CD14-positive monocyte (primary cell): ENCODE data around the gene RNF175. TPM values are rescaled to one million over a fixed set of nuclear protein-coding genes. Genes with fewer than 3 reads are reported as not detected.

Source experiments
- DNase-seq, 3 donors: peaks; one replicate each; pipeline ENCODE4 v3.0.0-alpha.2; 2011 to 2022
- H2AFZ ChIP-seq: 2 replicates; pipeline ENCODE4 v1.6.0; 2012; ENCODE audit warnings: mild to moderate bottlenecking, low read depth, low read length, inconsistent platforms; ENCODE audit not compliant: insufficient read depth, poor library complexity, severe bottlenecking
- H3K27ac ChIP-seq, 2 donors: 1 replicate in 1 of 2; 2 replicates in 1 of 2; pipeline ENCODE4 v1.5.1; 2012 to 2013; ENCODE audit warnings: low read length in 2 of 2, control low read depth in 1 of 2, inconsistent platforms in 1 of 2, low read depth in 1 of 2, mild to moderate bottlenecking in 1 of 2
- H3K27me3 ChIP-seq, 2 donors: one replicate each; pipeline versions ENCODE4 v1.6.0 to v1.6.1; 2011 to 2013; ENCODE audit warnings: low read length in 2 of 2; ENCODE audit not compliant: control insufficient read depth in 2 of 2, insufficient read depth in 2 of 2
- H3K36me3 ChIP-seq, 2 donors: replicated peaks in 1 of 2; 1 replicate in 1 of 2; 2 replicates in 1 of 2; pipeline versions ENCODE4 v1.5.1 to v1.6.1; 2012 to 2013; ENCODE audit warnings: low read length in 2 of 2, control low read depth in 1 of 2, inconsistent platforms in 1 of 2, mild to moderate bottlenecking in 1 of 2; ENCODE audit not compliant: insufficient read depth in 2 of 2, control insufficient read depth in 1 of 2
- H3K4me1 ChIP-seq, 2 donors: 1 replicate in 1 of 2; 2 replicates in 1 of 2; pipeline versions ENCODE4 v1.5.1 to v1.6.1; 2012 to 2013; ENCODE audit warnings: low read length in 2 of 2, control low read depth in 1 of 2, inconsistent platforms in 1 of 2, mild to moderate bottlenecking in 1 of 2, moderate library complexity in 1 of 2; ENCODE audit not compliant: insufficient read depth in 2 of 2, control insufficient read depth in 1 of 2
- H3K4me2 ChIP-seq: replicated peaks from 2 replicates; pipeline ENCODE3; 2012; ENCODE audit warnings: low read length, moderate library complexity, mild to moderate bottlenecking; ENCODE audit not compliant: poor library complexity, severe bottlenecking; ENCODE audit errors: extremely low read depth
- H3K4me3 ChIP-seq, 3 experiments: fragments of 200-600 bp in 1 of 3; sonication (generic) in 1 of 3; replicated peaks in 1 of 3; 1 replicate in 2 of 3; 2 replicates in 1 of 3; pipeline ENCODE4 v1.5.1; 2011 to 2013; ENCODE audit warnings: low read length in 3 of 3, mild to moderate bottlenecking in 3 of 3, control low read depth in 2 of 3, low read depth in 2 of 3, inconsistent platforms in 1 of 3, moderate library complexity in 1 of 3
- H3K79me2 ChIP-seq: 2 replicates; pipeline ENCODE4 v1.6.0; 2012; ENCODE audit warnings: mild to moderate bottlenecking, control low read depth, inconsistent platforms, low read length, moderate library complexity; ENCODE audit not compliant: insufficient read depth
- H3K9ac ChIP-seq: 2 replicates; pipeline ENCODE4 v1.6.0; 2017; ENCODE audit warnings: low read length, mild to moderate bottlenecking; ENCODE audit not compliant: insufficient read depth, poor library complexity, severe bottlenecking
- H3K9me3 ChIP-seq, 2 donors: replicated peaks in 1 of 2; 1 replicate in 1 of 2; 2 replicates in 1 of 2; pipeline versions ENCODE4 v1.5.1 to v1.6.1; 2012 to 2013; ENCODE audit warnings: low read length in 2 of 2, control low read depth in 1 of 2; ENCODE audit not compliant: control insufficient read depth in 1 of 2, insufficient read depth in 1 of 2
- H4K20me1 ChIP-seq: 2 replicates; pipeline ENCODE4 v1.6.0; 2012; ENCODE audit warnings: mild to moderate bottlenecking, low read length, control low read depth, moderate library complexity; ENCODE audit not compliant: insufficient read depth
- H3K27ac Mint-ChIP-seq, 7 donors: one replicate each; pipeline ENCODE4 v1.8.0; 2020; ENCODE audit warnings: mild to moderate bottlenecking in 7 of 7, mixed read lengths in 7 of 7, moderate library complexity in 6 of 7, inconsistent platforms in 2 of 7
- H3K27me3 Mint-ChIP-seq, 3 donors: one replicate each; pipeline ENCODE4 v1.8.0; 2021 to 2022; ENCODE audit warnings: low read depth in 3 of 3, mild to moderate bottlenecking in 3 of 3, mixed read lengths in 3 of 3, moderate library complexity in 3 of 3, inconsistent platforms in 1 of 3
- H3K36me3 Mint-ChIP-seq, 2 donors: one replicate each; pipeline ENCODE4 v1.8.0; 2020; ENCODE audit warnings: mixed read lengths in 2 of 2, inconsistent platforms in 1 of 2, mild to moderate bottlenecking in 1 of 2
- H3K4me1 Mint-ChIP-seq: one replicate; pipeline ENCODE4 v1.8.0; 2020; ENCODE audit warnings: mild to moderate bottlenecking, mixed read lengths
- H3K4me3 Mint-ChIP-seq, 2 donors: one replicate each; pipeline ENCODE4 v1.8.0; 2020; ENCODE audit warnings: mild to moderate bottlenecking in 2 of 2, mixed read lengths in 2 of 2, moderate library complexity in 1 of 2
- H3K9me3 Mint-ChIP-seq, 7 donors: one replicate each; pipeline ENCODE4 v1.8.0; 2020 to 2022; ENCODE audit warnings: mixed read lengths in 7 of 7, mild to moderate bottlenecking in 6 of 7, moderate library complexity in 6 of 7, inconsistent platforms in 2 of 7
- WGBS: methylation state at CpG from one replicate; pipeline ENCODE4 v1.1.5; 2013; ENCODE audit warnings: missing lambda C conversion rate; ENCODE audit not compliant: insufficient coverage; 5-methylcytosine and 5-hydroxymethylcytosine counted together
- intact Hi-C, 2 donors: fragments of 100-400 bp; cut with micrococcal nuclease; formaldehyde crosslinking; loops; one replicate each; pipeline versions ENCODE4 v1.15.0 to v1.15.1; 2023
- polyA plus RNA-seq, 3 donors: library from polyadenylated mRNA; depleted of rRNA in 1 of 3; unstranded in 2 of 3; stranded (reverse) in 1 of 3; fragments of 300-500 nt in 2 of 3; fragments of >200 nt in 1 of 3; fragmentation: Illumina TruSeq in 2 of 3; gene quantifications; 1 replicate in 2 of 3; 2 replicates in 1 of 3; pipeline ENCODE4 v1.2.3, GENCODE V29; 2012 to 2021
- TF ChIP-seq, protein P1 (sequence below): fragments of 200-600 bp; IDR thresholded peaks from one replicate; pipeline ENCODE4 v1.8.0; 2022; ENCODE audit warnings: antibody characterized with exemption, mild to moderate bottlenecking

RNF175 gene
- polyA plus RNA-seq, 3 donors, result 0.36 to 0.91 (median 0.55) TPM

DNA sequence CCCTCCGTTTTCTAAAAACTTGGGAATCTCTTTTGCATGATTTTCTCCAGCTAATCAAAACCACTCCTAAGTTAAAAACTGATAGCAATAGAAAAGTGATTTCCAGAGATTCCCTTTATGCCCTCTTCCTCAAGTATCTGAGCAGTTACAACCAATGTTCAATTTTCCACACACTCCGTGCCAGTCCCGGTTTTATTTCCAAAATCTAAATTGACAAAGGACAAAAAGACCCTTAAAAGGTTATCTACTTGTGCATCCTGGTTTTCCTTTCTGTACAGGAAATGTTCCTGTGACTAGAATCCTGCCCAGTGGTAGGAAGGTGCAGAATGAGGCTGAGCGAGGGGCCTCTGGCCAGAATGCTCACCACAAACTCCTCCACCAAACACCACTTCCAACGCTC is 27.8 kb upstream of the RNF175 start:
- Histone ChIP-seq H3K36me3 (no peaks in the 10 kb centered on the region), H2AFZ (no peak overlapping the region), H3K4me1 (peaks cover 24 to 42% of the 10 kb centered on the region in 2 donors), H3K79me2 (no peaks in the 10 kb centered on the region), H3K9me3 (peaks cover 0 to 48% of the 10 kb centered on the region in 2 donors), H4K20me1 (no peaks in the 10 kb centered on the region), H3K27me3 (peaks cover 88 to 99% of the 10 kb centered on the region in 2 donors), H3K4me2 (no peak overlapping the region), H3K9ac (no peak overlapping the region), H3K27ac (no peak overlapping the region), H3K4me3 (no peak overlapping the region)
- WGBS, result 0% methylated on average over 1 of the region's 5 CpGs
- Mint-ChIP-seq H3K9me3 (peaks cover 0 to 29% (median 20%) of the 10 kb centered on the region in 7 donors), H3K27ac (peak overlapping the region in 2 of 7 donors; percentile 35 to 79), H3K27me3 (peaks cover 86 to 97% (median 94%) of the 10 kb centered on the region in 3 donors), H3K4me1 (peaks cover 46% of the 10 kb centered on the region), H3K4me3 (peak overlapping the region in 1 of 2 donors; percentile 85), H3K36me3 (peaks cover 4 to 9% of the 10 kb centered on the region in 2 donors)
- intact Hi-C loops, result no loop called here
- DNase-seq, result no peak
- TF ChIP-seq, protein P1, sequence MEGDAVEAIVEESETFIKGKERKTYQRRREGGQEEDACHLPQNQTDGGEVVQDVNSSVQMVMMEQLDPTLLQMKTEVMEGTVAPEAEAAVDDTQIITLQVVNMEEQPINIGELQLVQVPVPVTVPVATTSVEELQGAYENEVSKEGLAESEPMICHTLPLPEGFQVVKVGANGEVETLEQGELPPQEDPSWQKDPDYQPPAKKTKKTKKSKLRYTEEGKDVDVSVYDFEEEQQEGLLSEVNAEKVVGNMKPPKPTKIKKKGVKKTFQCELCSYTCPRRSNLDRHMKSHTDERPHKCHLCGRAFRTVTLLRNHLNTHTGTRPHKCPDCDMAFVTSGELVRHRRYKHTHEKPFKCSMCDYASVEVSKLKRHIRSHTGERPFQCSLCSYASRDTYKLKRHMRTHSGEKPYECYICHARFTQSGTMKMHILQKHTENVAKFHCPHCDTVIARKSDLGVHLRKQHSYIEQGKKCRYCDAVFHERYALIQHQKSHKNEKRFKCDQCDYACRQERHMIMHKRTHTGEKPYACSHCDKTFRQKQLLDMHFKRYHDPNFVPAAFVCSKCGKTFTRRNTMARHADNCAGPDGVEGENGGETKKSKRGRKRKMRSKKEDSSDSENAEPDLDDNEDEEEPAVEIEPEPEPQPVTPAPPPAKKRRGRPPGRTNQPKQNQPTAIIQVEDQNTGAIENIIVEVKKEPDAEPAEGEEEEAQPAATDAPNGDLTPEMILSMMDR, result no peak

DNA sequence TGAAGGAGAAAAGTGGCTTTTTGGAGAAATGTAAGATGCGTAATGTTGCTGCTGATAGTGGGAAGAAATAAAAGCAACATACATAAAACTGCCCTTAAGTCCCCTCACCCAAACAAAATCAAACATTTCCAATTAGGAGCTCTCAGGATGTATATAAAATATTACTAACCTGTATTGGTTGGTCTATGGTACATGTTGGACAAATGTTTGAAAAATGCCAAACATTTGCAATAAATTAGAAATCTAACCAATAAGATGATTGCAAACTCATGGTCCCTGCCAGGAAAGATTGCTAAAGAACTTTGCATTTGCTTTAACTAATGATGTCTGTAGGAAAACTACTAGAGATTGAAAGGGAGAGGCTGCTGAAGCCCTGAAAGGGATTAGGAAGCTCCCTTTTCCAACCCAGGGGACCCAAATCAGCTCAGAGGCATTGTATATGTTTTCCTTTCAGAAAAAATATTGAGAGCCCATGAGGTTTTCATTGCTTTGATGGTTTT is 27.3 kb upstream of the RNF175 start:
- no peak overlapping the region for H3K9ac ChIP-seq
- Mint-ChIP-seq H3K27me3 (peaks cover 84 to 94% (median 90%) of the 10 kb centered on the region in 3 donors), H3K27ac (no peak overlapping the region), H3K9me3 (peaks cover 0 to 29% (median 17%) of the 10 kb centered on the region in 7 donors), H3K36me3 (peaks cover 4 to 9% of the 10 kb centered on the region in 2 donors), H3K4me3 (peak overlapping the region in 1 of 2 donors; percentile 67), H3K4me1 (peaks cover 42% of the 10 kb centered on the region)
- peaks cover 0 to 44% of the 10 kb centered on the region in 2 donors for H3K9me3 ChIP-seq
- DNase-seq, result no peak
- H4K20me1 ChIP-seq, result no peaks in the 10 kb centered on the region
- no peaks in the 10 kb centered on the region for H3K79me2 ChIP-seq
- H3K36me3 ChIP-seq, result no peaks in the 10 kb centered on the region
- H3K27me3 ChIP-seq, result peaks cover 87 to 99% of the 10 kb centered on the region in 2 donors
- no peak overlapping the region for H3K27ac ChIP-seq
- intact Hi-C loops, result no loop called here
- no CpG with 5 or more reads among the region's 1 CpG for WGBS
- H3K4me2 ChIP-seq, result no peak overlapping the region
- TF ChIP-seq, protein P1, result no peak
- H3K4me3 ChIP-seq, result no peak overlapping the region
- H2AFZ ChIP-seq, result no peak overlapping the region
- H3K4me1 ChIP-seq, result peaks cover 19 to 37% of the 10 kb centered on the region in 2 donors
